ENCODE data around the gene KCNMA1. TPM values are rescaled to one million over a fixed set of nuclear protein-coding genes. Genes with fewer than 3 reads are reported as not detected.

The KCNMA1 gene
- total and polyA plus RNA-seq, 3 donors from 2014 or later = 13.6 to 36.1 (median 24.7) TPM

DNA sequence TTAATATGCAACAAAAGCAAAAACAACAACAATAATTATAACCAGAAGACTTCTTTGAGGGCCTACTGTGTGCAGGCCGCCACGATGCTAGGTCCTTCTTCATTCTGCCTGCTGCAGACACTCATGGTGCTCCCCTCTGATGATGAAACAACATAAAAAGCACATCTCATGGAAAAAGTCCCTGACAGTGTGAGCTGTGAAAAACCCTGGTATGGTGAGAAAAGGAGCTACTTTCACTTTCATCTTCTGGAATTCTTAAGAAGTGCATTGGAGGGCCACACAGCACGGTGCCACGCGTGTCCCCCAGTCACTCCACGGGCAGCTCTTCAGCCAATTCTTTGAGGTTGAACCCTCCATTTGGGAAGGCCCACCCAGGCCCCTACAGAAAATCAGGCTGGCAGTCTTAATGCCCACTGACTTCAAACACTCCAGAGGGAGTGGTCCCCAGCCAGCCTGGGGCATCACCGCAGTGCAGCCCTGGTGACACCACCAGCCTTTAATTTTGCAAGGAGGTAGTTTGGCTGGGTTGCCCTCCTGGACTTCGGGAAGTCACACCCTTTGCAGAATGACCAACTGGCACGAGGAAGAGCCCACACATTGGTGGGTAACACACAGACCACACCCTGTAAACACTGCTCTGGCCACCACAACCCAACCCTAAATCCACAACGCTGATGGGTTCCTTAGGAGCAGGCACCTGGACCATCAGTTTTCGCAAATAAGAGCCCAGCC is 7.7 kb downstream of the KCNMA1 start:
- no peaks in the 10 kb centered on the region for H3K27me3 ChIP-seq
- TF ChIP-seq, protein P1, sequence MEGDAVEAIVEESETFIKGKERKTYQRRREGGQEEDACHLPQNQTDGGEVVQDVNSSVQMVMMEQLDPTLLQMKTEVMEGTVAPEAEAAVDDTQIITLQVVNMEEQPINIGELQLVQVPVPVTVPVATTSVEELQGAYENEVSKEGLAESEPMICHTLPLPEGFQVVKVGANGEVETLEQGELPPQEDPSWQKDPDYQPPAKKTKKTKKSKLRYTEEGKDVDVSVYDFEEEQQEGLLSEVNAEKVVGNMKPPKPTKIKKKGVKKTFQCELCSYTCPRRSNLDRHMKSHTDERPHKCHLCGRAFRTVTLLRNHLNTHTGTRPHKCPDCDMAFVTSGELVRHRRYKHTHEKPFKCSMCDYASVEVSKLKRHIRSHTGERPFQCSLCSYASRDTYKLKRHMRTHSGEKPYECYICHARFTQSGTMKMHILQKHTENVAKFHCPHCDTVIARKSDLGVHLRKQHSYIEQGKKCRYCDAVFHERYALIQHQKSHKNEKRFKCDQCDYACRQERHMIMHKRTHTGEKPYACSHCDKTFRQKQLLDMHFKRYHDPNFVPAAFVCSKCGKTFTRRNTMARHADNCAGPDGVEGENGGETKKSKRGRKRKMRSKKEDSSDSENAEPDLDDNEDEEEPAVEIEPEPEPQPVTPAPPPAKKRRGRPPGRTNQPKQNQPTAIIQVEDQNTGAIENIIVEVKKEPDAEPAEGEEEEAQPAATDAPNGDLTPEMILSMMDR (IDR thresholded peaks at IDR 0.05) = no peak
- H3K27ac ChIP-seq = no peak overlapping the region
- DNase-seq = no peak
- 82 to 86% methylated on average over 11 of the region's 11 CpGs for WGBS, 2 donors
- no peak overlapping the region for H3K4me3 ChIP-seq
- no peaks in the 10 kb centered on the region for H3K9me3 ChIP-seq
- no peaks in the 10 kb centered on the region for H3K36me3 ChIP-seq (ENCODE audit: low read depth, missing control alignments)
- intact Hi-C loops (cut with DNase I; ENCODE audit: low total_unique reads) = no loop called here
- H3K4me1 ChIP-seq = no peaks in the 10 kb centered on the region

DNA sequence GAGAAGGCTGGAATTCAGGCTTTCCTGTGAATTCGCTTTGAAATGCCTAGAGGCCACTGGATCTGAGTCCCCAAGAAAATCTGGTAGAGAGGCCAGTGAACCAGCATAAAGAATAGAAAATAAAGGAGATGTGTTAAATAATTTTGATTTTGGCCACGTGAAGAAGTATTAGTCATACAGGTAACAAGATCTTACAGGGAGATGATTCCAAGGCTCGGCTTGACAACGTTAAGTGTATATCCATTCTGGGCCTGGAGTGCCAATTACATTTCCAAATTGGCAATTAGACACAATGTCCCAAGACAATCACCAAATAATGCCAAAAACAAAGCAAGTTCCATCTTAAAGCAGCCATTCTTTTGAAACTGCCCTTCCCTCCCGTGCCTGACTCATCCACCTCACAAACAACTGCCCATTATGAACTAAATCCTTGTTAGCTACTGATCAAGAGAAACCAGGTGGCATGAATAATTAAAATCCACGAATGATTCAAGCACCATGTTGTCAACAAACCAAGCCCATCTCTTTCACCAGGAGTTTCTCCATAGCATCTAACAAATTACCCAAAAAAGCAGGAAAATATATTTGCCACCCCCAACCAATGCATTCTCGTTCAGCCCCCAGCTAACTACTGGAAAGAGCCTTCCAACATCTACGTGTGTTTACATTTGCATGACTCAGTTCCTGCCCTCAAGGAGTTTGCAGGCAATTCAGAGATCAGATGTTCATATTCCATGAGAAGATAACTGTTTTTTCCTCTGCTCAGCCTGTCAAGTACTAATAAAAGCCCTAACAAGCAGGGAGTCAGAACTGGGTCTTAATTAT is 8.5 kb downstream of the KCNMA1 start:
- no peaks in the 10 kb centered on the region for H3K36me3 ChIP-seq (ENCODE audit: low read depth, missing control alignments)
- no peaks in the 10 kb centered on the region for H3K27me3 ChIP-seq
- H3K9me3 ChIP-seq = no peaks in the 10 kb centered on the region
- H3K4me1 ChIP-seq = no peaks in the 10 kb centered on the region
- no peak for DNase-seq
- H3K27ac ChIP-seq = no peak overlapping the region
- 89 to 92% methylated on average over 8 of the region's 8 CpGs for WGBS, 2 donors
- no peak overlapping the region for H3K4me3 ChIP-seq
- intact Hi-C loops (cut with DNase I; ENCODE audit: low total_unique reads) = no loop called here
- TF ChIP-seq POLR2A (IDR thresholded peaks at IDR 0.05) = no peak
- TF ChIP-seq, protein P1 (IDR thresholded peaks at IDR 0.05) = no peak

DNA sequence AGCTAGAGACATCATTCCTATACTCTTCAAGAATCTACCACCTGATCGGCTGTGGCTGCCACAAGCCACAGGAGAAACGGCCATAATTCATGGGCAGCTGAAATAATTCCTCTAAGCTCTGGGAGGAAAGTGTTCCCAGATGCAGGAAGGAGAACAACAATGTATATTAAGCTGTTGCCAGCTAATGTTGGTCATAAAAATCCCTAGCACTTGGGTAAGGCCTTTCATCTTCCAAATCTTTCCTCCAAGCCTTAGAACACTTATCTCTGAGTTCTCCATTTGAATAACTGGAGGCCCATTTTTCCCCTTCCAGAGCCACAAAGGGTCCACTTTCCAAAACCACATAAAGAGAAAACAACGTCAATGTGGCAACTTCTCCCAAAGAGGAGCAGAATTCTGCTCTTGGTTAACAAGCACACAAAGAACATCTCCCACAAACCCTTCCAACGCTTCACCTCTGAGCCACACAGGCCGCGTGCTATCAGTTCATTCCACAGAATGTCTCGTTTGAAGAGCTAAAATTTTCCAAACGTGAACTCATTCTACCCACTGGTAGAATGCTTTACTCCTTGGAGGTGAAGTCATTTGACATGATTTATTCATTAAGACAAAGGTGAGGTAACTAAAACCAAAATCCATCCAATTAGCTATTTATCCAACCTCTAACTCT is 11.2 kb downstream of the KCNMA1 start:
- H3K4me3 ChIP-seq = no peak overlapping the region
- no peaks in the 10 kb centered on the region for H3K36me3 ChIP-seq (ENCODE audit: low read depth, missing control alignments)
- no peaks in the 10 kb centered on the region for H3K9me3 ChIP-seq
- DNase-seq = no peak
- TF ChIP-seq POLR2A (IDR thresholded peaks at IDR 0.05) = no peak
- TF ChIP-seq, protein P1 (IDR thresholded peaks at IDR 0.05) = no peak
- H3K27me3 ChIP-seq = no peaks in the 10 kb centered on the region
- H3K4me1 ChIP-seq = no peaks in the 10 kb centered on the region
- H3K27ac ChIP-seq = no peak overlapping the region
- WGBS, 2 donors = 82 to 87% methylated on average over 8 of the region's 8 CpGs
- intact Hi-C loops (cut with DNase I; ENCODE audit: low total_unique reads) = no loop called here

DNA sequence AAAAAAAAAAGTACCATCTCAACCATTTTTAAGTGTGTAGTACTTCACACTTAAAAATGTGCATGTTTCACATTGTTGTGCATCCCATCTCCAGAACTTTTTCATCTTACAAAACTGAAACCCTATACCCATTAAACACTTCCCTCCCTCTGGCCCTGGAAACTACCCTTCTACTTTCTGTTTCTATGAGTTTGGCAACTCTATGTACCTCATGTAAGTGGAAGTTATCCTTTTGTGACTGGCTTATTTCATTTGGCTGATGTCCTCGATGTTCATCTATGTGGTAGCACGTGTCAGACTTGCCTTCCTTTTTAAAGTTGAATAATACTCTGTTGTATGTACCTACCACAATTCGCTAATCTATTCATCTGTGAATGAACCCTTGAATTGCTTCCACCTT is 12.2 kb downstream of the KCNMA1 start:
- intact Hi-C loops (cut with DNase I; ENCODE audit: low total_unique reads) = no loop called here
- Histone ChIP-seq H3K4me1 (no peaks in the 10 kb centered on the region), H3K36me3 (ENCODE audit: low read depth, missing control alignments) (no peaks in the 10 kb centered on the region), H3K4me3 (no peak overlapping the region), H3K27me3 (no peaks in the 10 kb centered on the region), H3K27ac (no peak overlapping the region), H3K9me3 (no peaks in the 10 kb centered on the region)
- no peak for DNase-seq
- no peak for TF ChIP-seq POLR2A (IDR thresholded peaks at IDR 0.05)
- TF ChIP-seq, protein P1 (IDR thresholded peaks at IDR 0.05) = no peak
- WGBS, 2 donors = 84 to 95% methylated on average over 3 of the region's 3 CpGs
